Hepatocyte (in vitro differentiated cells): ENCODE measurements around the gene PDE4D. TPM values are rescaled to one million over a fixed set of nuclear protein-coding genes. Genes with fewer than 3 reads are reported as not detected.

Experiments used
- DNase-seq: peaks from one replicate; pipeline ENCODE4 v3.0.0-alpha.2; 2016; ENCODE audit warnings: low spot score
- H2AFZ ChIP-seq: fragments of 200-600 bp; sonication (generic); 2 replicates; pipeline ENCODE4 v1.6.0; 2016; ENCODE audit warnings: antibody characterized with exemption, mild to moderate bottlenecking
- H3K27ac ChIP-seq: fragments of 200-600 bp; sonication (generic); 2 replicates; pipeline ENCODE4 v1.5.1; 2016; ENCODE audit warnings: mild to moderate bottlenecking
- H3K27me3 ChIP-seq: fragments of 200-600 bp; sonication (generic); 2 replicates; pipeline ENCODE4 v1.6.1; 2016
- H3K36me3 ChIP-seq: fragments of 200-600 bp; sonication (generic); replicated peaks from 2 replicates; pipeline ENCODE4 v1.5.1; 2016; ENCODE audit warnings: low read depth; ENCODE audit not compliant: insufficient read depth
- H3K4me1 ChIP-seq: fragments of 200-600 bp; sonication (generic); 2 replicates; pipeline ENCODE4 v1.5.1; 2016; ENCODE audit warnings: mild to moderate bottlenecking, moderate library complexity; ENCODE audit not compliant: insufficient read depth
- H3K4me2 ChIP-seq: fragments of 200-600 bp; sonication (generic); 2 replicates; pipeline ENCODE4 v1.6.0; 2016
- H3K4me3 ChIP-seq: fragments of 200-600 bp; sonication (generic); 2 replicates; pipeline ENCODE4 v1.5.1; 2016; ENCODE audit warnings: mild to moderate bottlenecking
- H3K79me2 ChIP-seq: fragments of 200-600 bp; sonication (generic); 2 replicates; pipeline ENCODE4 v1.6.0; 2017; ENCODE audit warnings: mild to moderate bottlenecking
- H3K9me2 ChIP-seq: fragments of 200-600 bp; sonication (generic); replicated peaks from 2 replicates; pipeline ENCODE4 v1.6.0; 2017; ENCODE audit warnings: mild to moderate bottlenecking; ENCODE audit not compliant: insufficient read depth
- H3K9me3 ChIP-seq: fragments of 200-600 bp; sonication (generic); 2 replicates; pipeline ENCODE4 v1.5.1; 2016; ENCODE audit warnings: low read depth, mild to moderate bottlenecking
- H4K20me1 ChIP-seq: fragments of 200-600 bp; sonication (generic); 2 replicates; pipeline ENCODE4 v1.6.0; 2016; ENCODE audit warnings: mild to moderate bottlenecking; ENCODE audit not compliant: insufficient read depth, poor library complexity, severe bottlenecking
- EZH2 ChIP-seq: fragments of 200-600 bp; sonication (generic); IDR thresholded peaks from 2 replicates; pipeline ENCODE4 v1.6.1; 2016; ENCODE audit warnings: antibody characterized with exemption, mild to moderate bottlenecking, borderline replicate concordance
- EZH2phosphoT487 ChIP-seq: fragments of 200-600 bp; sonication (generic); IDR thresholded peaks from one replicate; pipeline ENCODE4 v1.6.1; 2018; ENCODE audit warnings: antibody characterized with exemption, mild to moderate bottlenecking, low read depth, moderate library complexity; ENCODE audit not compliant: unreplicated experiment, severe bottlenecking
- WGBS: methylation state at CpG from one replicate; pipeline ENCODE4 v1.1.6; 2016; ENCODE audit warnings: low lambda C conversion rate; ENCODE audit errors: missing lambda C conversion rate; 5-methylcytosine and 5-hydroxymethylcytosine counted together
- polyA plus RNA-seq: library from polyadenylated mRNA; unstranded; fragments of >200 nt; fragmentation: Nextera tagmentation; extraction: Ambion mirVana; gene quantifications from 2 replicates; pipeline ENCODE4 v1.2.1, GENCODE V29; 2016
- total RNA-seq: library from RNA; depleted of rRNA; stranded (reverse); fragments of >200 nt; gene quantifications from 2 replicates; pipeline ENCODE4 v1.2.3, GENCODE V29; 2014
- TF ChIP-seq, protein P1 (sequence below): fragments of 200-600 bp; sonication (generic); IDR thresholded peaks from 2 replicates; pipeline ENCODE4 v1.5.1; 2016; ENCODE audit warnings: antibody characterized with exemption, mild to moderate bottlenecking; ENCODE audit not compliant: poor library complexity

Gene PDE4D
- total and polyA plus RNA-seq, 2 experiments from 2014 or later, result 14.5 to 45.2 TPM

DNA sequence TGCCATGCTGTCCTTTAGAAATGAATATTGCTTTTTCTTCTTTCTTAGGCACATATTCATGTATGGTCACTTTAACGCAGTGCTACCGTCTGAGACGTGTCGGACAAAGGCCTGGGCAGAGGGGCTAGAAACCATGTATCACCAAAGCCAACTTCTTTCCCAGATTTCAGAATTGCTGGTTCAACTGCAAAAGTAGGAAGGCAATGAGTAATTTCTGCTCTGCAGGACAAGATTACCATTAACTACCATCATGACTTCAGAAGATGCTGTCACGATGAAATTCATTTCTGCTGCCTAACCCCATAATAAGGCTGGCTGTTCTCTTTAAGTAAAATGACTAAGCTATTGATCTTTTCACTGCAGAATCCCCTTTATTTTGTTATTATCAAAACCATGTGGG lies 306.7 kb downstream of the PDE4D start:
- 76% methylated on average over 5 of the region's 5 CpGs for WGBS
- H3K36me3 ChIP-seq, result no peaks in the 10 kb centered on the region
- H3K9me3 ChIP-seq, result no peaks in the 10 kb centered on the region
- no peaks in the 10 kb centered on the region for H4K20me1 ChIP-seq
- H3K27me3 ChIP-seq, result no peaks in the 10 kb centered on the region
- H3K4me1 ChIP-seq, result peaks cover 29% of the 10 kb centered on the region
- peak overlapping the region; percentile 17 for H3K4me3 ChIP-seq
- peak overlapping the region; percentile 82 for H3K4me2 ChIP-seq
- no peak overlapping the region for H3K27ac ChIP-seq
- H3K79me2 ChIP-seq, result no peaks in the 10 kb centered on the region
- H2AFZ ChIP-seq, result no peak overlapping the region
- DNase-seq, result no peak
- TF ChIP-seq EZH2, result no peak
- H3K9me2 ChIP-seq, result no peaks in the 10 kb centered on the region

DNA sequence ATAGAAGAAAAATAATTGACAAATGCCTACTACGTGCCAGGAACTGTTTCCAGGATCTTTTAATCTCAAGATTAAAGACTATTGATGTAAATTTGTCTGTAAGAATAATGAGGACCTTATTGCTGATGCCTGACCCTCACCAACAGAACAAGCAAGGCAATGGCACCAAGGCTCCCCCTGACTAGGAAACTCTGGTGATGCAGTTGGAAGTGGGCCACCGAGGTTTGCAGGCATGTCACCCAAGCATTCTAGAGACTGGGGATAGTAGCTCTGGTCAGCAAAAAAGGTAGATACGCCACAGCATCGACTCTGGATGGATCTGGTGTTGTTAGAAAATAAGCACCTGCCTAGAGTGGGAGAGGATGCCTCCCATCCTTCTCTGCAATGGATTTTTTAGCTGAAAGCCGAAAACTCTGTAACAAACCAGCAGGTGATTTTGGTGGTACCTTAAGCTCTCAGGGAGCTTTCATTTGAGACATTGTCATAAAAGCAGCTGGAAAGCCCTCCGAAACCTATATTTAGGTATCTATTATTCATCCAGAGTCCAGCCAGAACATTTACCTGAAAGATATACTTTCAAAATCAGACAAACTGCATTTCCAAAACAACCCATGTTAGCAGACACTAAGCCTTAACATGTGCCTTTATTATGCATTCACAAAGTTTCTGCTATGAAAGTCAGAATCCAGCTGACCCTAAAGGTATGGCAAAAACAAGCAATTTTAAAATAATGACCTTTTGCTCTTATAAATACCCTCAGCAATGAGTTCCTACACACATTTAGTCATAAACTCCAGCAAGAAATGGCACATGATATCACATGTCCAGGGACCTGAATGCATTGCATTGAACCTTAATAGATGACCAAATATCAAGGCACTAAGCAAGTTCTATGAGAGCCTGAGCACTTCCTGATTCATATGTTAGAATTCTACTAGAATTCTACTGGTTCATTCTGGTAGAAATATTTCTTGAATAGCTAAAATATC lies 308.4 kb downstream of the PDE4D start:
- Histone ChIP-seq H3K4me1 (peaks cover 27% of the 10 kb centered on the region), H3K4me2 (peak overlapping the region; percentile 15), H3K27me3 (no peaks in the 10 kb centered on the region), H3K36me3 (no peaks in the 10 kb centered on the region), H3K79me2 (peaks cover 8% of the 10 kb centered on the region), H3K9me2 (no peaks in the 10 kb centered on the region), H3K9me3 (no peaks in the 10 kb centered on the region), H3K4me3 (no peak overlapping the region), H2AFZ (no peak overlapping the region), H3K27ac (no peak overlapping the region), H4K20me1 (no peaks in the 10 kb centered on the region)
- TF ChIP-seq, protein P1, sequence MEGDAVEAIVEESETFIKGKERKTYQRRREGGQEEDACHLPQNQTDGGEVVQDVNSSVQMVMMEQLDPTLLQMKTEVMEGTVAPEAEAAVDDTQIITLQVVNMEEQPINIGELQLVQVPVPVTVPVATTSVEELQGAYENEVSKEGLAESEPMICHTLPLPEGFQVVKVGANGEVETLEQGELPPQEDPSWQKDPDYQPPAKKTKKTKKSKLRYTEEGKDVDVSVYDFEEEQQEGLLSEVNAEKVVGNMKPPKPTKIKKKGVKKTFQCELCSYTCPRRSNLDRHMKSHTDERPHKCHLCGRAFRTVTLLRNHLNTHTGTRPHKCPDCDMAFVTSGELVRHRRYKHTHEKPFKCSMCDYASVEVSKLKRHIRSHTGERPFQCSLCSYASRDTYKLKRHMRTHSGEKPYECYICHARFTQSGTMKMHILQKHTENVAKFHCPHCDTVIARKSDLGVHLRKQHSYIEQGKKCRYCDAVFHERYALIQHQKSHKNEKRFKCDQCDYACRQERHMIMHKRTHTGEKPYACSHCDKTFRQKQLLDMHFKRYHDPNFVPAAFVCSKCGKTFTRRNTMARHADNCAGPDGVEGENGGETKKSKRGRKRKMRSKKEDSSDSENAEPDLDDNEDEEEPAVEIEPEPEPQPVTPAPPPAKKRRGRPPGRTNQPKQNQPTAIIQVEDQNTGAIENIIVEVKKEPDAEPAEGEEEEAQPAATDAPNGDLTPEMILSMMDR, result no peak
- TF ChIP-seq EZH2phosphoT487 (no peak), EZH2 (no peak)
- 91% methylated on average over 6 of the region's 6 CpGs for WGBS
- DNase-seq, result no peak

DNA sequence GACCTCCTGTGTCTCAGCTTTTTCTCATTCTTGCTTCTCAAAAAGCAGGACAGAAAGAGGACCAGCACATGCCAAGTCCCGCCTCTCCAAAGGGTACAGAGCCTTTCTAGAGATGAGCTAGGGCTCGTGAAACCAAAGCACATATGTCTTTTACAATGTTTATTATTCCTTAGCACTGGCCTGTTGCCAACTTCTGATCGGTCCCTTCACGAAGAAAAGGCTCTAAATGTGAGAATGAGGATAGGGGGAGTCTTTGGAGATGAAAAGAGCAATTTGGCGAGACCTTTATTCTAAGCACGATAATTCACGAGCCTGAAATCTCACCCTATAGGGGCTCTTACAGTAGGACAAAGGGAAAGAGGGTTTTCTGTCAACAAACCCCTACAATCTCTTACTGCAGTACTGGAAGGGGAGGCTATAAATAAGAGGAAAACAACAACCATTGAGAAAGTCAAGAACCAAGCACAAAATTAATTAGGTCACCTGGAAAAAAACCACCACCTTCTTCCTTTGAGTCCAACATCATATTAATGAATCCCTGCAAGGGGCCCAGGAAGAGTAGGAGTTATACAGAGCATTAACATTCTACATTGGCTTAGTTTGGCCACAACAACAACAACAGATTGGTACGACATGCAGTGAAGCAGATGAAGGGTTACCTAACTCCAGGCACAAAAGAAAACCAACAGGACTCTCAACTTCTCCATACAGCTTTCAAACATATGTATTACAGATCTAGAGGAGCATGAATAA lies 309.5 kb downstream of the PDE4D start:
- Histone ChIP-seq H3K4me1 (peaks cover 27% of the 10 kb centered on the region), H3K27me3 (no peaks in the 10 kb centered on the region), H3K4me2 (peak overlapping the region; percentile 59), H3K9me3 (no peaks in the 10 kb centered on the region), H3K4me3 (no peak overlapping the region), H3K79me2 (peaks cover 8% of the 10 kb centered on the region), H2AFZ (no peak overlapping the region), H3K9me2 (no peaks in the 10 kb centered on the region), H3K36me3 (no peaks in the 10 kb centered on the region), H3K27ac (peak overlapping the region; percentile 10), H4K20me1 (no peaks in the 10 kb centered on the region)
- DNase-seq, result peak; percentile 32
- WGBS, result 50% methylated on average over 8 of the region's 8 CpGs
- TF ChIP-seq EZH2phosphoT487 (no peak), EZH2 (no peak)
- TF ChIP-seq, protein P1, result no peak
